Dedifferentiated amniotic fluid mesenchymal stem cell (primary cell): ENCODE data around the gene BLOC1S4.
"Not testable (repeated sequence)": the region's sequence is repeated elsewhere in the genome, so short reads cannot be mapped to it uniquely, and the experiment has no call there.

Source experiments
- DNase-seq: peaks from one replicate; pipeline ENCODE4 v3.0.0-alpha.2; 2016; ENCODE audit errors: extremely low spot score

Gene BLOC1S4

DNA sequence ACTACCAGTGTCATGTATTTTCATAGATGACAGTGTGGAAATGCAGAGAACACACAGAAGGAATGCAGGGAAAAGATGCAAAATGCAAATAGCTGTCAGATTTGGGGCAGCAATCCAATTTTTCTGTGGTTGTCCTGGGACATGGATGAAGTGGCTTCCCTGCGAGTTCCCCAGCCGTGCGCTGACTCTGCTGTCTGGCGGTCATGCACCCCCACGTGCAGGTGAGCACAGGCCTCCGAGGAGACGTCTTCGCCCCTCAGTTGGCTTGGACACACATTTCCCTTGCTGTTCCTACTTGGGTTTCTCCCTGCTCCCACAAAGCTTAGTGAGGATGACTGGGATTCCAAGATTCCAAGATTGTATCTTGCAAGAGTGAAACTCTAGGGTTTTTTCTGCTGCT is 24.4 kb downstream of the BLOC1S4 start:
- no peak for DNase-seq

DNA sequence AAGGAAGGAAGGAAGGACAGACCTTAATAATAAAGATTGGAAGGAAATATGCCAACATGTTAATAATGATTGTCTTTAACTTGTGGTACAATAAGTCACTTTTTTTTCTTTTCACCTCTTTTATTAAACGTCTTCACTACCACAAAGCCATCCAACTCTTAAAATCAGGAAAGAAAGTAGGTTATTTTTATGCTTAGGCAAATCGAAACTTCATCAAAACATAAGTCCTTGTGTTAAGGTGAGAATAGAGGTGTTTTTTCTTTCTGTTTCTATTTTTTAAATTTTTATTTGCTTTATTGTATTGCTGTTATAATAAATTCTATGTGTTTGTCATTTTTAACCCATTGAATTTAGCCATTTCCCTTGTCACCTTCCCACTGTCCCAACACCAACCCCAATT is 26.5 kb downstream of the BLOC1S4 start:
- no peak for DNase-seq

DNA sequence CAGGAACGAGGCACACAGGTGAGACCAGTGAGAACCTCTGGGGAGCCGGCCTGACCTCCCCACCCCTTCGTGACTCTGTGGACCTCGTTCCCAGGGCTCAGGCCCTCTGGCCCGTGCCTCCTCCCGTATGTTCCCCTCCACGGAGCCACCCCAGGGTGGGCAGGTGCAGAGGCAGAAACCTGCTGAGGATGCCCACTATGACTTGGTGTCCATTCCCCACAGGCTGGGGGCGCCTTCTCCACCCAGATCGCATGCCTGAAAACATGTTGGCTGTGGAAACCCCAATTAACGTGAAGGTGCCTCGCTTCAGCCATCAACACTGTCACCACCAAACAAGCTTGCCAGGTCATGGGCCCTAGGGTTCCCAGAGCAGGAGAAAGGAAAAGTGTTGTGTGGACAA is 27.0 kb downstream of the BLOC1S4 start:
- no peak for DNase-seq

DNA sequence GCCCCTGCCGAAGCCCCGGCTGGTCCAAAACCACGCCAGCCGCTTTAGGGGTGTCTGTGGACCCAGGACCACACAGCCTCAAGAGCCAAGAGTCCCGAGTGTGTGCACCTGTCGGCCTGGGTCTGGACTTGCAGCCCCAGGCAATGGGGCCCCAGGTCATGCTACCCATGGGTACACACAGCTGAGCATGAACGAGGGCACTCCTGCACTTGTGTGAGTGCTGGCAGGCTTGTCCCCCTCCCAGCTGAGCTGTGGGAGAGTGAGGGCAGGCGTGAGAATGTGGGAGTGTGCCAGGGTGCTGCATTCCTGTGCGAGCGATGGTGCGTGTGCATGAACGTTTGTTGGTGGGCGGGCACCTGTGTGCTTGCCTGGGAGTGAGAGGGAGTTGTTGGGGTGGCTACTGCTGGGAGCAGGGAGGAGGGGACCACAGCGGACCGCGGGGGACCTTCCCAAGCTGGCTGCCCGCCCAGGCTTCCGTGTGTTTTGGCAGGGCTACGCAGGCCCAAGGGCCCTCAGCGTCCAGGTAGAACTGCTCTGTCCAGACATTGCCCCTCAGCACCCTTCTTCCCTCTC is 30.8 kb downstream of the BLOC1S4 start:
- no peak for DNase-seq

DNA sequence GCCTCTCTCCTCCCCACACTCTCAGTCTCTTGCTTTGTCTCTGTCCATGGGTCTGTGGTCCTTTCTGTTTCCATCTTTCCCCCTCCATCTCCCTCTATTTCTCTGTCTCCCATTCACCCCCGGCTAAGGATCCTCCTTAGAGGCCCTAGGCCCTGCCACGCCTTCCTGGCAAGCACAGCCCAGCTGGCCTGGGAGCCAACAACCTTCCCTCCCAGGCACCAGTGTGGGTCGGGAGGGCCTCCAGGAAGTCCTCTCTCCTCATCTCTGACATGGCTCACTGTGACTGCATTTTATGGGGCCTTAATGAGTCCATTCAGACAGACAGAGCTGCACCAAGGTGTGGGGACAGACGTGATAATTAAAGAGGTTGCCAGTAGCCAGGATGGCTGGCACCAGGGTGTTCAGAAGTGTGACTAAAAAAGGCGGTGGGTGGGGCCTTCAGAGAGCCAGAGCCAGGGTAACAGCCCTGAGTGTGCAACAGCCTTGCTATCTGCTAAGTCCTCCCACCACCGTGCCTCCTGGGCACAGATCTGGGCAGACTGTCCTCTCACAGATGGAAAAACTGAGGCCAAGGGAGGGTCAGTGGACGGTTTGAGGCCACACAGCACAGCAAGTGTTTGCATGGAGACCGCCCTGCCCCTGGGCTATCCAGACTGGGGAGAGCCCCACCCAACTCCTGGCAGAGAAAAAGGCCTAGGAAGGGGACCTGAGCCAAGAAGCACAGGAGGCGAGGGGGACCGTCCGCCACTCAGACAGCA is 31.5 kb downstream of the BLOC1S4 start:
- no peak for DNase-seq

DNA sequence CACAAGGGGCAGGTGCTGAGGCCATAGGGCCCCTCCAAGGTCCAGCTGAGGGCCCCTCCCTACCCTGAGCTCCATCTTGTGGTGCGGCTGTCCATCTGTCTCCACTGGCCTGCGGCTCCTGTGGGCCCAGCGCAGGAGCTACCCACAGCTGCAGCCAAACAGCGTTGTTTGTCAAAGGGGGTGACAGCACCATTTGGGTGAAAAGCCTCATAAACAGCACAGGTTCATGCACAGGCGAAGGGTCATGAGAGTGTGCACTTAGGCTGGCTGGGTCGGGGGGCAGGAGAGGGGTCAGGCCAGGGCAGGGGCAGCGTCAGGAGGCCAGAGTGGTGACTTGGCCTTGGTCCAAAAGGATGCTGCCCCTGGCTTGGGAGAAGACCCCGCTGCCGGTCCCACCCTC is 32.3 kb downstream of the BLOC1S4 start:
- DNase-seq, result no peak

GRCh38 chr4:6749340-6750171 is 33.6 kb downstream of the BLOC1S4 start:
- no peak for DNase-seq

DNA sequence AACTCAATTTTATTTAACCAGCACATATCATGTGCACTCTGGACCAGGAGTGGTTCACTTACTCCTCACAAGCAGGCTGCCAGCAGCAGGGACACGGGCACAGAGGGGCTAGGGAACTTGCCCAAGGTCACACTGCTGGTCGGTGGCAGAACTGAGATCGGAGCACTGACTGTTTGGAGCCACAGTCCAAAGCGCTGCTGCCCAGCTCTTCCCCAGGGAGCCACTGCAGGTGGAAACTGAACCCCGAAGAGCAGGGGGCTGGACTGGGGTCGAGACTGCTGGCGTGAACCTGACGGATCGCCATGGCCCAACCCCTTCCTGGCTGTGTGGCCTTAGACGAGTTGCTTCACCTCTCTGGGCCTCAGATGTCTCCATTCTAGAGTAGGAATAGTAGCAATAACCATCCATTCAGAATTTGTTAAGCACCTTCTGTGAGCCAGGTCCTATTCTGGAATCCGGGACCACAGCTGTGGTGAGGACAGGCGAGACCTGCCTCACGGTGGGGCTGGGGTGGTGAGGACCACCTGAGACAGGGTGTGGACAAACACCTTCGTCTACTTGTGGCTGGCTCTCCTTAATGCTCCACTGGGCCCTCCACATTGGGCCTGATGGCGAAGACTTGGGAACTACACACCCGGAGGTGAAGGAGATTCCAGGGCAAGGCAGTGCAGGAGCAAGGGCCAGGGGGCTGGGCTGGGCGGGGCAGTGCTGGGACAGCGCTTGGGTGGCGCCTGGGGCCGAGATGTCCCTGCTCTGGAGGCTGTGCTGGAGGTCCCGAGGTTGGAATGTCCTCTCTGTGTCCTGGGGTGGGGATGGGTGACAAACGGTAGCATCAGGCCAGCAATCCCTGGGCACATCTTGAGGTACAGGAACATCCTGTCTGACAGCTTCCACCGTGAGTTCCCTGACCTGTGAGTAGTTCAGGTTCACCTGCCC is 34.6 kb downstream of the BLOC1S4 start:
- DNase-seq, result no peak

DNA sequence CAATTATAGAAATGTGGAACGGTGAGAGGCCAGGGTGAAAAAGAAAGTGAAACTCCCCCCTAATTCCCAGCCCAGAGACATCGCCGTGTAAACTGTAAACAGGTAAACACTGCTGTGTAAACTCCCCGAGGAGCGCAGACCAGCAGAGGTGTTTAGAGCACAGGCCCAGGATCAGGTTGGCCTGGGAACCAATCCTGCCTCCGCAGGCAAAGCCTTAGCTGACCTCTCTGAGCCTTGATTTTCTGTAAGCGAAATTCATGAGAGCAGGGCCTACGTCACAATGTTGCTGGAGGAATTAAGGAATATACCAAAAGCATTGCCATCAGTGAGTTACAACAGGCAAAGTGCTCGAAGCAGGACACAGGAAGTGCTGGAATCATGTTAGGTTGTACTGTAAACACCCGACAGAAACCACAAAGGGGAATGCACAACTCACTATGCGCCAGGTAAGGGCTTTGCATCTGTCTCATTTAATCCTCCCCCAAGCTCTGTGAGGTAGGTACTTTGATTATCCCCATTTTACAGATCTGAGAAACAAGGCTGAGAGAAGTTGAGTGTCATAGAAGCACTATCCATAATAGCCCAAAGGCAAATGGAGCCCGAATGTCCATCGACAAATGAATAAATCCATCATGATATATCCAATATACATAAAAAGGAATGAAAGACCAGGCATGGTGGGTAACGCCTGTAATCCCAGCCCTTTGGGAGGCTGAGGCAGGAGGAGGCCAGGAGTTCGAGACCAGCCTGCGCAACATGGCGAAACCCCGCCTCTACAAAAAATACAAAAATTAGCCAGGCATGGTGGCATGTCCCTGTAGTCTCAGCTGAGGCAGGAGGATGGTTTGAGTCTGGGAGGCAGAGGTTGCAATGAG is 35.9 kb downstream of the BLOC1S4 start:
- no peak for DNase-seq

DNA sequence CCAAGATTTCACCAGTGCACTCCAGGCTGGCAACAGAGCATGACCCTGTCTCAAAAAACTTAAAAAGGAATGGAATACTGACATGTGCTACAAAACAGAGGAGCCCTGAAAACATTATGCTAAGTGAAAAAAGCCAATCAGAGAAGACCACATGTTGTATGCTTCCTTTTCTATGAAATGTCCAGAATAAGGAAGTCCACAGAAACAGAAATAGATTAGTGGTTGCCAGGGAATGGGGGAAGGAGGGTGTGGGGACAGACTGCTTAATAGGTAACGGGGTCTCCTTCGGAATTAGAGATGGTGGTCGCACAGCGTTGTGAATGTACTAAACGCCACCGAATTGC is 36.5 kb downstream of the BLOC1S4 start:
- DNase-seq, result no peak

- no peak for DNase-seq
Observed at GRCh38 chr4:6753103-6753560, 37.2 kb downstream of the BLOC1S4 start.

- DNase-seq, result no peak
Observed at GRCh38 chr4:6753891-6754290, 37.9 kb downstream of the BLOC1S4 start.

DNA sequence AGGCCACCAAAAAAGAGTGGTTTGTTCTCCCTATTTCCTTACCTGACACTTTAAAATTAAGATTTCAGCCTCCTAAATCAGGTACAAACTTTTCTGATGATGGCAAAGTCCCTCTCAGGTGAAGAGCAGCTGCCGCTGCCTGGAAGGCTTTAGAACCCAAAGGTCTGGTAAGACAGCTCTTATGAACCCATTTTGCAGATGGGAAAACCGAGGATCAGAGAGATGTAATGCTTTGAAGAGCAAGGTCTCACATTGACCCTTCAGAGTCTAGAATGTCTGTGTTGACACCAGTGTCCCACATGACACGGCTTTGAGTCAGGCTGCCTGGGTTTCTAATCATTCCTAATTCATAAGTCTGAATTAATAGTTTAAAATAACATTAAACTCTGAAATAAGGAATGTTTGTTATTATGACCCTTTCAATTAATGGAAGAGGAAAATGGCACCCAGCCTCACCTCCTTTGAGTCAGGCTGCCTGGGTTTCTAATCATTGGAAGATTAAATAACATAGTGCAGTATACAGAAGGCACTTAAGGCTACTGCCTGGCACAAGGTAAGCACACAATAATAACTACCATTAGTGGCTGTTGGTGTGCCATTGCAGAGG is 38.6 kb downstream of the BLOC1S4 start:
- DNase-seq, result no peak

DNA sequence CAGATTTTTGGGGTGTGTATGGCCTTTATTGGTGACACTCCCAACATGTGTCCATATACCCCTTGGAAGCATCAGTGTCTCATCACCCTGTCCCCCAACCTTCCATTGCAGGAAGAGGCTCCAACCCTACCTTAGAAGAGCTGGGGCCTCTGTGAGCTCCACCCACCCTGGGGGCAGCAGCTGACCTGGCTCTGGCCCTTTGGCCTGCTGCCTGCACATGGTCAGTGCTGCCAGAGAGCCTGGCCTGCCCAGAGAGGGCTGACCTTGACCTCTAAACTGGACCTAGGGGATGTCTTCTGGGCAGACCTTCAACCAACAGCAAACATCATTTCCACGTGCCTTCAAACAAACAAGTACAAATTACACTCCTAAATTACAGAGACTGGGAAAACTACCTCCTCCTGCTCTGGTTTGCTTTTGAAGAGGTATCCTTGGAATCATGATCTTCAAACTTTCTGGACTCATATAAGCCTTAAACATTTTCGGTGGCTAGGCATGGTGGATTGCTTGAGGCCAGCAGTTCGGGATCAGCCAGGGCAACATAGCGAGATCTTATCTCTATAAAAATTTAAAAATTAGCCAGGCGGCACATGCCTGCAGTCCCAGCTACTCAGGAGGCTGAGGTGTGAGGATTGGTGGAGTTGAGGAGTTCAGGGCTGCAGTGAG is 39.2 kb downstream of the BLOC1S4 start:
- DNase-seq, result no peak

DNA sequence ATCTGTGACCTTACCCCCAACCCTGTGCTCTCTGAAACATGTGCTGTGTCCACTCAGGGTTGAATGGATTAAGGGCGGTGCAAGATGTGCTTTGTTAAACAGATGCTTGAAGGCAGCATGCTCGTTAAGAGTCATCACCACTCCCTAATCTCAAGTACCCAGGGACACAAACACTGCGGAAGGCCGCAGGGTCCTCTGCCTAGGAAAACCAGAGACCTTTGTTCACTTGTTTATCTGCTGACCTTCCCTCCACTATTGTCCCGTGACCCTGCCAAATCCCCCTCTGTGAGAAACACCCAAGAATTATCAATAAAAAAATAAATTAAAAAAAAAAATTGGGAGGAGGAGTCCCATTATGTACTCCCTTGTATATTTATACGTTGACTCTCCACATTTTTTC is 40.4 kb downstream of the BLOC1S4 start:
- DNase-seq, result not testable (repeated sequence)

- DNase-seq, result no peak
Observed at GRCh38 chr4:6758728-6759127, 42.8 kb downstream of the BLOC1S4 start.

GRCh38 chr4:6760865-6761264 is 44.9 kb downstream of the BLOC1S4 start:
- no peak for DNase-seq

DNA sequence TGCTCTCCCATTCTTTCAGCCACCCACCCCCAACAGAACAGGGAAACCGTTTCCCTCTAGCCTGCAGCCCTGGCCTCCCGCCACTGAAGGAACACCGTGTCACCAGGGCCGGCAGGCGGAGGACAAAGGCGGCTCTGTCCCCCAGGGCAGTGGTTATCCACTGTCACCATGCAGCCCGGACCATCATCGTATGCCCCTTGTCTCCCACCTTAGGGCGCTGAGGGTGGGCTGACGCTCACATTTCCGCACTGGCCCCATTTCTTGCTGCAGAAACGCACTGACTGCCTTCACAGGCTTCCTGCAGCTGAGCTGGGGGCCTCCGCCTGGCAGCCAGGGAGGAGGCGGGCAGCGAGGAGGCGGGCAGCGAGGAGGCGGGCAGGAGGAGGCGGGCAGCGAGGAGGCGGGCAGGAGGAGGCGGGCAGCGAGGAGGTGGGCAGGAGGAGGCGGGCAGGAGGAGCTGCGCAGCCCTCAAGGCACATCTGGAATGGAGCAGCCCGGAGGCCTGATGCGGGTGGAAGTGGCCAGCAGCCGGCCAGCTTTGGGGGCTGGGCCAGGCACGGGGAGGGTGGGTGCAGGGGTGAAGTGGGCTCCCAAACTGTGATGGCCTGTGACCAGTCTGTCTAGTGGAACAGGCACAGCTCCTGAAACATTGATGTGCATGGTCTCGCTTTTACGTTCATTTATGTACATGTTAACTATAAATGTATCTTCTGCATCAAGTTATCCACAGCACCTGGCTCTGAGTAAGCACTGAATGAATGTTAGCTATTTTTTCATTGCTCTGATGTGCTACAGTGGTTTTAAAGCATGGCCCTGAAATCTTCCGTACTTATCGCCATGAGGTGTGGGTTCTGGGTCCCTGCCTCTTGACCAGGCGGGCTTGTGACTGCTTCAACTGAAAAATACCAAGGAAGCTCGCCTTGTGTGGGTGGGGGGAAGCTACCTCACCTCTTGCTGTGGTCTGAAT is 46.0 kb downstream of the BLOC1S4 start:
- DNase-seq, result no peak
